Hepatic stellate cell (primary cell): ENCODE results near the gene CYTH3.

Source experiments
- DNase-seq: peaks from one replicate; pipeline ENCODE4 v3.0.0; 2011; ENCODE audit warnings: low spot score

Gene CYTH3

GRCh38 chr7:6166443-6166891 is 106.0 kb downstream of the CYTH3 start:
- no peak for DNase-seq

GRCh38 chr7:6165521-6166320 is 106.7 kb downstream of the CYTH3 start:
- DNase-seq, result no peak

- DNase-seq, result no peak
Observed at GRCh38 chr7:6165075-6165474, 107.3 kb downstream of the CYTH3 start.

GRCh38 chr7:6164491-6164890 is 107.9 kb downstream of the CYTH3 start:
- DNase-seq, result no peak

GRCh38 chr7:6164010-6164409 is 108.4 kb downstream of the CYTH3 start:
- no peak for DNase-seq

- DNase-seq, result no peak
Observed at GRCh38 chr7:6163402-6163801, 109.0 kb downstream of the CYTH3 start.

- no peak for DNase-seq
Observed at GRCh38 chr7:6162650-6163366, 109.6 kb downstream of the CYTH3 start.

- no peak for DNase-seq
Observed at GRCh38 chr7:6162331-6162620, 110.1 kb downstream of the CYTH3 start.

- no peak for DNase-seq
Observed at GRCh38 chr7:6161463-6162330, 110.7 kb downstream of the CYTH3 start.

- DNase-seq, result peak; percentile 92
Observed at GRCh38 chr7:6160191-6160623, 112.2 kb downstream of the CYTH3 start.

GRCh38 chr7:6159524-6160031 is 112.8 kb downstream of the CYTH3 start:
- no peak for DNase-seq

- no peak for DNase-seq
Observed at GRCh38 chr7:6159097-6159483, 113.3 kb downstream of the CYTH3 start.

- no peak for DNase-seq
Observed at GRCh38 chr7:6158424-6159096, 113.9 kb downstream of the CYTH3 start.

GRCh38 chr7:6157685-6158423 is 114.6 kb downstream of the CYTH3 start:
- no peak for DNase-seq

- DNase-seq, result no peak
Observed at GRCh38 chr7:6156734-6157133, 115.7 kb downstream of the CYTH3 start.

GRCh38 chr7:6155596-6155995 is 116.8 kb downstream of the CYTH3 start:
- no peak for DNase-seq

- no peak for DNase-seq
Observed at GRCh38 chr7:6154542-6155404, 117.7 kb downstream of the CYTH3 start.

GRCh38 chr7:6153646-6154541 is 118.5 kb downstream of the CYTH3 start:
- no peak for DNase-seq
